Panc1 (cell line): ENCODE data around the gene SLC6A1. TPM values are rescaled to one million over a fixed set of nuclear protein-coding genes. Genes with fewer than 3 reads are reported as not detected.

ENCODE experiments used
- ATAC-seq: fragments of 200-7000 bp; cut with Tn5 transposase; 2 replicates; pipeline ENCODE4 v1.9.1; 2020; ENCODE audit warnings: mild to moderate bottlenecking, moderate library complexity
- BruUV-seq: library from RNA; stranded (reverse); fragments of 400-500 nt; replicated peaks from 2 replicates; lab custom pipeline; 2021; lab: Mats Ljungman, UMichigan
- CTCF ChIA-PET: fragments of 300-600 bp; sonication (Branson Sonifier 250); formaldehyde crosslinking; loops from one replicate; lab custom pipeline; 2022; ENCODE audit warnings: antibody characterized with exemption; lab: Charles Lee
- POLR2A ChIA-PET: fragments of 300-600 bp; sonication (Branson Sonifier 250); formaldehyde crosslinking; loops from one replicate; lab custom pipeline; 2022; ENCODE audit warnings: antibody characterized with exemption; lab: Charles Lee
- DNase-seq: peaks from one replicate; pipeline ENCODE4 v3.0.0-alpha.2; 2010; ENCODE audit warnings: low read depth, low spot score
- H3K27ac ChIP-seq: 2 replicates; pipeline ENCODE4 v1.5.1; 2011; ENCODE audit warnings: mild to moderate bottlenecking, low read length, inconsistent platforms
- H3K27me3 ChIP-seq: fragments of 200-500 bp; sonication (Bioruptor generic); 2 replicates; pipeline ENCODE4 v1.6.0; 2014; ENCODE audit warnings: low read length, inconsistent platforms; ENCODE audit not compliant: control insufficient read depth, insufficient read depth
- H3K36me3 ChIP-seq: fragments of 200-500 bp; sonication (Bioruptor generic); 2 replicates; pipeline ENCODE4 v1.5.1; 2014; ENCODE audit warnings: inconsistent platforms, mild to moderate bottlenecking, low read length, moderate library complexity; ENCODE audit not compliant: control insufficient read depth, insufficient read depth
- H3K4me1 ChIP-seq: 2 replicates; pipeline ENCODE4 v1.5.1; 2011; ENCODE audit warnings: inconsistent platforms, mild to moderate bottlenecking, low read length, moderate library complexity; ENCODE audit not compliant: control insufficient read depth, insufficient read depth
- H3K4me3 ChIP-seq, 2 experiments: 2 replicates each; pipeline ENCODE4 v1.5.1; 2011 to 2012; ENCODE audit warnings: low read depth in 2 of 2, low read length in 2 of 2, mild to moderate bottlenecking in 2 of 2, inconsistent platforms in 1 of 2, moderate library complexity in 1 of 2
- H3K9me3 ChIP-seq: fragments of 200-500 bp; sonication (Bioruptor generic); 2 replicates; pipeline ENCODE4 v1.5.1; 2014; ENCODE audit warnings: low read depth, mild to moderate bottlenecking, inconsistent platforms, low read length, moderate library complexity; ENCODE audit not compliant: control insufficient read depth, insufficient read depth
- CTCF ChIP-seq: fragments of 450-650 bp; IDR thresholded peaks from 2 replicates; pipeline ENCODE4 v1.5.1; 2017; ENCODE audit warnings: mild to moderate bottlenecking
- POLR2AphosphoS5 ChIP-seq: IDR thresholded peaks from 2 replicates; pipeline ENCODE4 v1.6.1; 2012; ENCODE audit warnings: mild to moderate bottlenecking, low read depth, low read length, moderate library complexity
- SIN3A ChIP-seq: IDR thresholded peaks from 2 replicates; pipeline ENCODE4 v1.6.1; 2012; ENCODE audit warnings: low read depth, mild to moderate bottlenecking, low read length, moderate library complexity, borderline replicate concordance; ENCODE audit not compliant: insufficient read depth
- TCF7L2 ChIP-seq: IDR thresholded peaks from 2 replicates; pipeline ENCODE4 v1.6.1; 2011; ENCODE audit warnings: mild to moderate bottlenecking, low read depth, low read length, inconsistent platforms
- in situ Hi-C: cut with HindIII; loops from 2 replicates; pipeline ENCODE4 v1.10.0; 2016; ENCODE audit warnings: low sequenced_read_pairs, low pct_unique_long_range_greater_than_20kb
- intact Hi-C: fragments of 100-400 bp; cut with micrococcal nuclease; formaldehyde crosslinking; loops from one replicate; pipeline ENCODE4 v1.10.0; 2022; ENCODE audit not compliant: unreplicated experiment
- total RNA-seq: library from RNA; stranded (reverse); gene quantifications from one replicate; pipeline ENCODE4 v1.2.1, GENCODE V29; 2021; ENCODE audit not compliant: unreplicated experiment
- TF ChIP-seq, protein P1 (sequence below), 2 experiments: IDR thresholded peaks; 2 replicates each; pipeline ENCODE4 v1.6.1; 2011 to 2012; ENCODE audit warnings: low read depth in 2 of 2, control low read depth in 1 of 2, low read length in 1 of 2, mild to moderate bottlenecking in 1 of 2, moderate library complexity in 1 of 2; ENCODE audit not compliant: insufficient read depth in 1 of 2

SLC6A1 gene
- total RNA-seq, 1 experiment from 2014 or later, result not detected

DNA sequence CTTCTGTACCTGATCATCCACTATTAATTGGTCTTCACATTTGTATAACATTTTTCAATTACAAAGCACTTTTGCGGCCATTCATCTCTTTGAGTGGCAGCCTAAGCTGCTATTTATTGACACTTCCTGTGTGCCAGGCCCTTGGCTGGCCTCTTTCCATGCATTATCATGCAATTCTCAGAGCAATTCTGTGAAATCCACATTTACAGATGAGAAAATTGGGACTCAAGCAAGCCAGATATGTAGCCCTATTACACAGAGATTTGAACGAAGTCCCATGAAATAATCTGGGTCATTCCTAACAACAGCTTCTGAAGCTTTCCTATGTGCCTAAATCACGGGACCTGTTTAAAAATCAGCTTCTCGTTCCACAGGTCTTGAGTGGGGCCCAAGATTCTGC is 17.4 kb downstream of the SLC6A1 start:
- TF ChIP-seq CTCF, result no peak
- TF ChIP-seq POLR2AphosphoS5, result no peak
- intact Hi-C loops (no loop called here), in situ Hi-C loops (no loop called here)
- ChIA-PET CTCF (no interaction called here), POLR2A (no interaction called here)
- Histone ChIP-seq H3K27me3 (no peaks in the 10 kb centered on the region; the same call in 1 of the 2 replicates), H3K4me3 (no peak overlapping the region), H3K4me1 (no peaks in the 10 kb centered on the region), H3K36me3 (no peaks in the 10 kb centered on the region), H3K9me3 (no peaks in the 10 kb centered on the region), H3K27ac (no peak overlapping the region)
- ATAC-seq, result no peak
- no peak for DNase-seq
- no TSS peak for BruUV-seq

DNA sequence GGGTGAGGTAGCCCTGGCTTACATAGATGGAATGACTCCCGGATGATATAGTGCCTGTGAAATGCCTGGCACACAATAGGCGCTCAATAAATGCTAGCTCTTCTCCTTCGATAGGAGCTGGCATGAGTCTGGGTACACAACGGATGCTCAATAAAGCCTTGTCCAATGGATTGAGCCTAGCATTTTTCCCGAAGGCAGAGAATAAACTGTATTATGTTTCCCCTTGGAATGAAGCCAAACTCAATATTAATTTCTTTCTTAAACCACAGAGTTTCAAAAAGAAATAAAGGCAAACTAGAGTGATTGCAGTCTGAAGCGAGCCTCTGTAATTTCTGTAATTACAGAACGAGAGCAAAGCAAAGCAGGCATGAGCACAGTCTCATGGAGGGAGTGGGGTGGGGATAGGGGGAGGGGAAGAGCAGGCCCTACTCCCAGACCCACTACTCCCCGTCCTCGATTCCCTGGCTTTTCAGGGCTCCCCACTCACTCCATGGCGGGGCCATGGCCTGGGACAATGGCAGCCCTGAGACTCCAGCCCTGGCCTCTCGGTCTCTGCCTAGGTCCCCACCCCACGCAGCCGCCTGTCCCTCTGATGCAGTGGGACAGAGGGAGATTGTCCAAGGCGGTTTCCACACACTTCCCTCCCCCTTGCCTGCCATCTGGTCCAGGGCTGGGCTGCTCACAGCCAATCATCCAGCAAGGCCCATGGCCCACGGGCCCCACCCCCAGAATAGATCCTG is 18.0 kb downstream of the SLC6A1 start:
- ChIA-PET POLR2A (no interaction called here), CTCF (no interaction called here)
- Histone ChIP-seq H3K36me3 (no peaks in the 10 kb centered on the region), H3K27ac (no peak overlapping the region), H3K9me3 (no peaks in the 10 kb centered on the region), H3K27me3 (no peaks in the 10 kb centered on the region; the same call in 1 of the 2 replicates), H3K4me1 (no peaks in the 10 kb centered on the region), H3K4me3 (no peak overlapping the region)
- ATAC-seq (no peak), DNase-seq (no peak)
- no peak for TF ChIP-seq TCF7L2
- TF ChIP-seq POLR2AphosphoS5, result no peak
- TF ChIP-seq SIN3A, result no peak
- TF ChIP-seq, protein P1, sequence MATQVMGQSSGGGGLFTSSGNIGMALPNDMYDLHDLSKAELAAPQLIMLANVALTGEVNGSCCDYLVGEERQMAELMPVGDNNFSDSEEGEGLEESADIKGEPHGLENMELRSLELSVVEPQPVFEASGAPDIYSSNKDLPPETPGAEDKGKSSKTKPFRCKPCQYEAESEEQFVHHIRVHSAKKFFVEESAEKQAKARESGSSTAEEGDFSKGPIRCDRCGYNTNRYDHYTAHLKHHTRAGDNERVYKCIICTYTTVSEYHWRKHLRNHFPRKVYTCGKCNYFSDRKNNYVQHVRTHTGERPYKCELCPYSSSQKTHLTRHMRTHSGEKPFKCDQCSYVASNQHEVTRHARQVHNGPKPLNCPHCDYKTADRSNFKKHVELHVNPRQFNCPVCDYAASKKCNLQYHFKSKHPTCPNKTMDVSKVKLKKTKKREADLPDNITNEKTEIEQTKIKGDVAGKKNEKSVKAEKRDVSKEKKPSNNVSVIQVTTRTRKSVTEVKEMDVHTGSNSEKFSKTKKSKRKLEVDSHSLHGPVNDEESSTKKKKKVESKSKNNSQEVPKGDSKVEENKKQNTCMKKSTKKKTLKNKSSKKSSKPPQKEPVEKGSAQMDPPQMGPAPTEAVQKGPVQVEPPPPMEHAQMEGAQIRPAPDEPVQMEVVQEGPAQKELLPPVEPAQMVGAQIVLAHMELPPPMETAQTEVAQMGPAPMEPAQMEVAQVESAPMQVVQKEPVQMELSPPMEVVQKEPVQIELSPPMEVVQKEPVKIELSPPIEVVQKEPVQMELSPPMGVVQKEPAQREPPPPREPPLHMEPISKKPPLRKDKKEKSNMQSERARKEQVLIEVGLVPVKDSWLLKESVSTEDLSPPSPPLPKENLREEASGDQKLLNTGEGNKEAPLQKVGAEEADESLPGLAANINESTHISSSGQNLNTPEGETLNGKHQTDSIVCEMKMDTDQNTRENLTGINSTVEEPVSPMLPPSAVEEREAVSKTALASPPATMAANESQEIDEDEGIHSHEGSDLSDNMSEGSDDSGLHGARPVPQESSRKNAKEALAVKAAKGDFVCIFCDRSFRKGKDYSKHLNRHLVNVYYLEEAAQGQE (IDR thresholded peaks at IDR 0.05; ENCODE audit: insufficient read depth in 1 of 2, low read depth in 2 of 2, low read length in 1 of 2), result no peak
- TF ChIP-seq CTCF, result no peak
- no TSS peak for BruUV-seq
- intact Hi-C loops (no loop called here), in situ Hi-C loops (no loop called here)
